ENCODE measurements around the gene GSTCD.

GSTCD gene

DNA sequence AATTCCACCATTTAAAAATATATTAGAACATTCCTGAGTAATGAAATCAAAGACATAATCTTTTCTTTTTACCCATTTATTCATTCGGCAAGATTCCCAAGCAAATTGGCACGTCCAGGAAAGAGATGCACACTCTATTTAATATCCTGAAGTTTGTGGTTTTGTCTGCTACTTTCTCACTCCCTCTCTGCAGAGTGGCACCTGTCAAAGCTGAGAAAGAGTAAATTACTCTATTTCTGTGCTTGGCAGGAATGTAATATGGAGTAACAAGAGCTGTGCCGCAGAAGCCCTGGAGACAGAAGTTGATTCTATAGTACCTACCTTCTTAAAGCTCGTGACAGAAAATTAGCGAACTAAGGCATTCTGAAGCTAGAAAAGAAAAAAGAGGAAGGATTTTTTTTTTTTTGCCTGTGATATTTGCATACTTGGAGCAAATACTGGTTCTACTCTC lies 5.5 kb downstream of the GSTCD start:
- peaks cover 59% of the 10 kb centered on the region for H3K79me2 ChIP-seq (ENCODE audit: control insufficient read depth, low read length)
- no peak for TF ChIP-seq EZH2phosphoT487 (IDR thresholded peaks at IDR 0.05; ENCODE audit: borderline replicate concordance, low read length)
- TF ChIP-seq, protein P1, sequence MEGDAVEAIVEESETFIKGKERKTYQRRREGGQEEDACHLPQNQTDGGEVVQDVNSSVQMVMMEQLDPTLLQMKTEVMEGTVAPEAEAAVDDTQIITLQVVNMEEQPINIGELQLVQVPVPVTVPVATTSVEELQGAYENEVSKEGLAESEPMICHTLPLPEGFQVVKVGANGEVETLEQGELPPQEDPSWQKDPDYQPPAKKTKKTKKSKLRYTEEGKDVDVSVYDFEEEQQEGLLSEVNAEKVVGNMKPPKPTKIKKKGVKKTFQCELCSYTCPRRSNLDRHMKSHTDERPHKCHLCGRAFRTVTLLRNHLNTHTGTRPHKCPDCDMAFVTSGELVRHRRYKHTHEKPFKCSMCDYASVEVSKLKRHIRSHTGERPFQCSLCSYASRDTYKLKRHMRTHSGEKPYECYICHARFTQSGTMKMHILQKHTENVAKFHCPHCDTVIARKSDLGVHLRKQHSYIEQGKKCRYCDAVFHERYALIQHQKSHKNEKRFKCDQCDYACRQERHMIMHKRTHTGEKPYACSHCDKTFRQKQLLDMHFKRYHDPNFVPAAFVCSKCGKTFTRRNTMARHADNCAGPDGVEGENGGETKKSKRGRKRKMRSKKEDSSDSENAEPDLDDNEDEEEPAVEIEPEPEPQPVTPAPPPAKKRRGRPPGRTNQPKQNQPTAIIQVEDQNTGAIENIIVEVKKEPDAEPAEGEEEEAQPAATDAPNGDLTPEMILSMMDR (IDR thresholded peaks at IDR 0.05; ENCODE audit: low read depth, low read length, poor library complexity, severe bottlenecking) = no peak
- H3K9me3 ChIP-seq (ENCODE audit: control insufficient read depth, insufficient read depth, low read length) = no peaks in the 10 kb centered on the region
- peaks cover 6% of the 10 kb centered on the region; the same call in 1 of the 2 replicates for H3F3A ChIP-seq (ENCODE audit: control insufficient read depth, insufficient read depth)
- peaks cover under 1% of the 10 kb centered on the region for H3K36me3 ChIP-seq (ENCODE audit: control insufficient read depth, low read length)
- H3K9me2 ChIP-seq (replicated peaks; ENCODE audit: control insufficient read depth, low read length) = no peaks in the 10 kb centered on the region
- H3K4me3 ChIP-seq (ENCODE audit: low read length) = peak overlapping the region; percentile 44
- 0 out of 2 replicates have a peak overlapping the region, but pooled peaks have one; percentile 5 for H3K27ac ChIP-seq (ENCODE audit: low read depth, low read length)
- H3K4me1 ChIP-seq (ENCODE audit: control insufficient read depth, low read length) = peaks cover 29% of the 10 kb centered on the region
- H4K20me1 ChIP-seq (ENCODE audit: control insufficient read depth, insufficient read depth, low read depth, low read length) = 0 out of 2 replicates have a peak, but pooled peaks cover 4% of the 10 kb centered on the region
- H3K27me3 ChIP-seq (ENCODE audit: control insufficient read depth, low read length) = no peaks in the 10 kb centered on the region
- peak overlapping the region; percentile 66 for H3K4me2 ChIP-seq (ENCODE audit: low read length)

DNA sequence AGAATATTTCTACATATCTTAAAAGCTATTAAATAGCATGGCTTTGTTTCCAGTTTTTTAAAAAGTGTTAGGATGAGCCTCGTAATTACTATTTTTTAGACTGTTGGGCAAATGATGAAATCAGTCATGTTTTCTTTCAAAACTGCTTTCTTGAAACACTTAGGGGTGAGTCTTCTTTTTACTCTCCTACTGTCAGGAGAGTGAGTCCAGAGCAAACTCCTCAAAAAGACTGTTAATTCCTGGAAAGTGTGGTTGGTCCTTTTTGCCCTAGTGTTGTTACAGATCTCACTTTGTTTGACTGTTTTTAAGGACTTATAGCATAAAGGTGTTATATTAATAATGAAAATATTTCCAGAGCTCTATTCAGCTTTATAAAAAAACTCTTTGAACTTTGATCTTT lies 6.3 kb downstream of the GSTCD start:
- no peak overlapping the region for H3K4me3 ChIP-seq (ENCODE audit: low read length)

DNA sequence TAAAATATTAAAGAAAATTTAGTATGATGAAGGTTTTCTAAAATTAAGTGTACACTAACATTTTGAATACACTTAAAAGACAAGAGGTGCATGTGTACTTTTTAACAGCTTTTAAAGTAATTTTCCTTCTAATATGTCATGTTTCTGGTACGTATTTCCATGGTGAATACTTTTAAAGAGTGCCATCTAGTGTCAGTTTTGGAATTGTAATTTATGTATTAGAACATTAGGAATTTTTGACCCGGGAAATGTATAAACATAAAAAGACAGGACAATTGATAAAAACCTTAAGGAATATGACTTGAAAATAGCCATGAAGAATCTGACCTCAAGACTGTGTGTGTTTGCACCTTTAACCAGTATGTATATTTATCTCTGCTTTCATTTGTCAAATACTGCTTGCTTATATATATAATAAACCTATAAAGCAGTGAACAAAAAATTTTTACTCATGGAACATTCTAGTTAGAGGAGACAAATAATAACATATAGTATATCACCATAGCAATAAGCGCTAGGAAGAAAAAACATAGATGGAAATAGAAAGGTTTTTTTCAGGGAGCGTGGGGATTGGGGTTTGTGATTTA lies 7.2 kb downstream of the GSTCD start:
- TF ChIP-seq, protein P1 (IDR thresholded peaks at IDR 0.05; ENCODE audit: low read depth, low read length, poor library complexity, severe bottlenecking) = peak; percentile 62
- TF ChIP-seq EZH2phosphoT487 (IDR thresholded peaks at IDR 0.05; ENCODE audit: borderline replicate concordance, low read length) = no peak
- 0 out of 2 replicates have a peak, but pooled peaks cover 4% of the 10 kb centered on the region for H4K20me1 ChIP-seq (ENCODE audit: control insufficient read depth, insufficient read depth, low read depth, low read length)
- H3K4me2 ChIP-seq (ENCODE audit: low read length) = no peak overlapping the region
- no peak overlapping the region for H3K27ac ChIP-seq (ENCODE audit: low read depth, low read length)
- no peaks in the 10 kb centered on the region for H3K9me2 ChIP-seq (replicated peaks; ENCODE audit: control insufficient read depth, low read length)
- H3K79me2 ChIP-seq (ENCODE audit: control insufficient read depth, low read length) = peaks cover 42% of the 10 kb centered on the region
- peaks cover 6% of the 10 kb centered on the region; the same call in 1 of the 2 replicates for H3F3A ChIP-seq (ENCODE audit: control insufficient read depth, insufficient read depth)
- H3K27me3 ChIP-seq (ENCODE audit: control insufficient read depth, low read length) = no peaks in the 10 kb centered on the region
- peaks cover 13% of the 10 kb centered on the region for H3K36me3 ChIP-seq (ENCODE audit: control insufficient read depth, low read length)
- H3K9me3 ChIP-seq (ENCODE audit: control insufficient read depth, insufficient read depth, low read length) = no peaks in the 10 kb centered on the region
- H3K4me3 ChIP-seq (ENCODE audit: low read length) = no peak overlapping the region
- H3K4me1 ChIP-seq (ENCODE audit: control insufficient read depth, low read length) = peaks cover 23% of the 10 kb centered on the region

More for the DNA sequence above, 6.3 kb downstream of the GSTCD start:
- Histone ChIP-seq H3K9me2 (replicated peaks; ENCODE audit: control insufficient read depth, low read length) (no peaks in the 10 kb centered on the region), H3K9me3 (ENCODE audit: control insufficient read depth, insufficient read depth, low read length) (no peaks in the 10 kb centered on the region), H3K79me2 (ENCODE audit: control insufficient read depth, low read length) (peaks cover 51% of the 10 kb centered on the region), H3K4me2 (ENCODE audit: low read length) (peak overlapping the region; percentile 45), H3K27me3 (ENCODE audit: control insufficient read depth, low read length) (no peaks in the 10 kb centered on the region), H3K36me3 (ENCODE audit: control insufficient read depth, low read length) (peaks cover 7% of the 10 kb centered on the region), H3K4me1 (ENCODE audit: control insufficient read depth, low read length) (peaks cover 24% of the 10 kb centered on the region), H3F3A (ENCODE audit: control insufficient read depth, insufficient read depth) (peaks cover 6% of the 10 kb centered on the region; the same call in 1 of the 2 replicates), H4K20me1 (ENCODE audit: control insufficient read depth, insufficient read depth, low read depth, low read length) (0 out of 2 replicates have a peak, but pooled peaks cover 4% of the 10 kb centered on the region), H3K27ac (ENCODE audit: low read depth, low read length) (no peak overlapping the region)
- no peak for TF ChIP-seq EZH2phosphoT487 (IDR thresholded peaks at IDR 0.05; ENCODE audit: borderline replicate concordance, low read length)
- TF ChIP-seq, protein P1 (IDR thresholded peaks at IDR 0.05; ENCODE audit: low read depth, low read length, poor library complexity, severe bottlenecking) = no peak
